Endothelial cell of umbilical vein (primary cell): Measurements from ENCODE around the gene PIK3AP1.

Source experiments
- EZH2 ChIP-seq: IDR thresholded peaks from 2 replicates; pipeline ENCODE4 v1.6.1; 2012; ENCODE audit warnings: borderline replicate concordance, low read depth, mild to moderate bottlenecking, moderate library complexity, low read length, inconsistent platforms; ENCODE audit not compliant: severe bottlenecking
- FOS ChIP-seq: IDR thresholded peaks from 2 replicates; pipeline ENCODE4 v1.6.1; 2011; ENCODE audit warnings: mild to moderate bottlenecking, low read length, moderate library complexity, borderline replicate concordance; ENCODE audit not compliant: insufficient read depth
- GATA2 ChIP-seq: IDR thresholded peaks from 2 replicates; pipeline ENCODE4 v1.7.0; 2011; ENCODE audit warnings: low read depth, mild to moderate bottlenecking, moderate library complexity, mixed read lengths, low read length; ENCODE audit not compliant: insufficient read length, insufficient read depth
- MAX ChIP-seq: IDR thresholded peaks from 2 replicates; pipeline ENCODE4 v1.6.1; 2011; ENCODE audit not compliant: insufficient read depth, insufficient read length
- MYC ChIP-seq: IDR thresholded peaks from one replicate; pipeline ENCODE4 v1.6.1; 2011; ENCODE audit warnings: mild to moderate bottlenecking, low read depth, low read length
- POLR2A ChIP-seq: IDR thresholded peaks from 2 replicates; pipeline ENCODE4 v1.6.1; 2012; ENCODE audit warnings: low read depth, mild to moderate bottlenecking, control low read depth, low read length
- POLR2AphosphoS5 ChIP-seq: IDR thresholded peaks from 2 replicates; pipeline ENCODE4 v1.6.1; 2012; ENCODE audit warnings: low read depth, mild to moderate bottlenecking, control low read depth, low read length, moderate library complexity; ENCODE audit not compliant: insufficient read depth
- TF ChIP-seq, protein P1 (sequence below), 2 donors: IDR thresholded peaks; 1 replicate in 1 of 2; 2 replicates in 1 of 2; pipeline ENCODE4 v1.5.1; 2011; ENCODE audit warnings: low read length in 2 of 2, mild to moderate bottlenecking in 2 of 2, moderate library complexity in 2 of 2, control low read depth in 1 of 2, inconsistent platforms in 1 of 2, low read depth in 1 of 2; ENCODE audit not compliant: insufficient read depth in 1 of 2; ENCODE audit errors: extremely low read depth in 1 of 2

DNA sequence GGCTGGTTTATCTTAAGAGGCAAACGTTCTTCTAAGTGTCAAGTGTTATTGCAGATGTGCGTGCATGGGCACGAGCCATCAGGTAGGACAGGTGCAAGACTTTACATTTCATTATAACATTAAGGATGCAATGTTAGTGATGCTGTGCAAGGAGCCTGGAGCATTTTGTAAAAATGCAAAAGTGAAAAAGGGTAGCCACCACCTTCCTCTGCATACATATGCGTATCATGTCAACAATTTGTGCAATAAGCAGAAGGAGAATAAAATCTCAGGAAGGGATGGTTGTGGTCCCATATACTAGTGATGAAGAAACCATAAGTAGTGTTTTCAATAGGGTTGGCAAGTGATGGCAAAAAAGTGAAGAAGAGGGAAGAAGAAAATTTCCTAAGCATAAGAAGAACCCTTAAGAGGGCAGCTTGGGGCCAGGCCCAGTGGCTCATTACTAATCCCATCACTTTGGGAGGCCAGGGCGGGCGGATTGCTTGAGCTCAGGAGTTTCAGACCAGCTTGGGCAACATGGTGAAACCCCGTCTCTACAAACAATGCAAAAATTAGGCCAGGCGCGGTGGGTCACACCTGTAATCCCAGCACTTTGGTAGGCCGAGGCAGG lies 7.5 kb downstream of the PIK3AP1 start:
- TF ChIP-seq, protein P1, sequence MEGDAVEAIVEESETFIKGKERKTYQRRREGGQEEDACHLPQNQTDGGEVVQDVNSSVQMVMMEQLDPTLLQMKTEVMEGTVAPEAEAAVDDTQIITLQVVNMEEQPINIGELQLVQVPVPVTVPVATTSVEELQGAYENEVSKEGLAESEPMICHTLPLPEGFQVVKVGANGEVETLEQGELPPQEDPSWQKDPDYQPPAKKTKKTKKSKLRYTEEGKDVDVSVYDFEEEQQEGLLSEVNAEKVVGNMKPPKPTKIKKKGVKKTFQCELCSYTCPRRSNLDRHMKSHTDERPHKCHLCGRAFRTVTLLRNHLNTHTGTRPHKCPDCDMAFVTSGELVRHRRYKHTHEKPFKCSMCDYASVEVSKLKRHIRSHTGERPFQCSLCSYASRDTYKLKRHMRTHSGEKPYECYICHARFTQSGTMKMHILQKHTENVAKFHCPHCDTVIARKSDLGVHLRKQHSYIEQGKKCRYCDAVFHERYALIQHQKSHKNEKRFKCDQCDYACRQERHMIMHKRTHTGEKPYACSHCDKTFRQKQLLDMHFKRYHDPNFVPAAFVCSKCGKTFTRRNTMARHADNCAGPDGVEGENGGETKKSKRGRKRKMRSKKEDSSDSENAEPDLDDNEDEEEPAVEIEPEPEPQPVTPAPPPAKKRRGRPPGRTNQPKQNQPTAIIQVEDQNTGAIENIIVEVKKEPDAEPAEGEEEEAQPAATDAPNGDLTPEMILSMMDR (IDR thresholded peaks at IDR 0.05; ENCODE audit: extremely low read depth in 1 of 2, insufficient read depth in 1 of 2, low read depth in 1 of 2, low read length in 2 of 2): no peak
- TF ChIP-seq POLR2AphosphoS5: no peak
- no peak for TF ChIP-seq MAX
- no peak for TF ChIP-seq POLR2A
- TF ChIP-seq EZH2: no peak
- TF ChIP-seq MYC: no peak
- TF ChIP-seq GATA2: no peak
- TF ChIP-seq FOS: no peak
